Measurements from ENCODE around the gene AP1G1. TPM values are rescaled to one million over a fixed set of nuclear protein-coding genes. Genes with fewer than 3 reads are reported as not detected.

AP1G1 gene
- polyA plus RNA-seq, 1 of the 3 experiments (the other 2 are of a cell fraction), result 23.8 TPM

DNA sequence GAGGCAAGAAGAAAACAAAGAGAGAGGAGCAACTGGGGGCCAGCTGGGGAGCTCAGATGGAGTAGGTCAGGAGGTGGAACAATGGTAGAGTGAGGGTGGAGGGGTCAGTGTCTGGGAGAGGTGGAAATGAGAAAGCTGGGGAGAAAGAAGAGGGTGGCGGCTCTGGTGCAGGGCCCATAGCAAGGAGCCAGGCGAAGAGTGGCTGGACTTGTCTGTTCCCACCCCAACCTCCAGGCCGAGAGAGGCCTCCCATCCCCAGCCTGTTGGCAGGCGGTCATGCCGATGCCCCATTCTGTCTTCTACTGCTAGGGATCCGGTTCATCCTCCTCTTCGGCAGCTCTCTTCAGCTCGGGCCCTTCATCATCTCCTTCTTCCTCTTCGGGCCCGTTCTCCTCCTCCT is 31.3 kb downstream of the AP1G1 start:
- peaks cover 23 to 35% of the 10 kb centered on the region in 2 experiments for H3K36me3 ChIP-seq (replicated peaks in 1 of 2; ENCODE audit: control insufficient read depth in 1 of 2, insufficient read depth in 2 of 2, low read length in 1 of 2)
- ChIA-PET CTCF (no interaction called here), POLR2A (no interaction called here)
- H3F3A ChIP-seq (replicated peaks; ENCODE audit: insufficient read depth), result peaks cover 5% of the 10 kb centered on the region
- H3K4me1 ChIP-seq (ENCODE audit: control insufficient read depth in 1 of 2, insufficient read depth in 2 of 2, low read depth in 1 of 2, low read length in 1 of 2), result peaks cover 0 to 9% of the 10 kb centered on the region in 2 experiments; a peak in 2 of 4 replicates
- H2AFZ ChIP-seq (ENCODE audit: low read depth), result no peak overlapping the region
- H3K9me3 ChIP-seq, result no peaks in the 10 kb centered on the region
- H4K20me1 ChIP-seq (ENCODE audit: insufficient read depth), result peaks cover 60% of the 10 kb centered on the region
- H3K27me3 ChIP-seq (ENCODE audit: insufficient read depth), result no peaks in the 10 kb centered on the region
- no peak overlapping the region for H3K4me2 ChIP-seq
- no peaks in the 10 kb centered on the region for H3K9me2 ChIP-seq
- H3K27ac ChIP-seq (ENCODE audit: low read depth in 2 of 2, low read length in 1 of 2), result no peak overlapping the region
- TF ChIP-seq MXI1 (IDR thresholded peaks at IDR 0.05; ENCODE audit: low read depth, low read length) (no peak), TAF1 (IDR thresholded peaks at IDR 0.05; ENCODE audit: borderline replicate concordance, low read depth, low read length) (no peak), JUND (IDR thresholded peaks at IDR 0.05) (no peak), EZH2phosphoT487 (IDR thresholded peaks at IDR 0.05; ENCODE audit: borderline replicate concordance, low read depth) (no peak), EP300 (IDR thresholded peaks at IDR 0.05; ENCODE audit: borderline replicate concordance in 1 of 2, low read depth in 1 of 2, low read length in 1 of 2) (no peak), GABPA (IDR thresholded peaks at IDR 0.05; ENCODE audit: low read depth) (no peak), POLR2AphosphoS5 (IDR thresholded peaks at IDR 0.05; ENCODE audit: low read depth, low read length) (no peak), NRF1 (IDR thresholded peaks at IDR 0.05; ENCODE audit: low read depth, low read length) (no peak), FOSL2 (IDR thresholded peaks at IDR 0.05; ENCODE audit: borderline replicate concordance, low read depth) (no peak), TEAD4 (IDR thresholded peaks at IDR 0.05; ENCODE audit: borderline replicate concordance, insufficient read depth) (no peak), ELF1 (IDR thresholded peaks at IDR 0.05) (no peak), FOXM1 (IDR thresholded peaks at IDR 0.05; ENCODE audit: low read depth) (no peak), CHD2 (IDR thresholded peaks at IDR 0.05; ENCODE audit: low read length, partially characterized antibody) (no peak)
- TF ChIP-seq, protein P1, sequence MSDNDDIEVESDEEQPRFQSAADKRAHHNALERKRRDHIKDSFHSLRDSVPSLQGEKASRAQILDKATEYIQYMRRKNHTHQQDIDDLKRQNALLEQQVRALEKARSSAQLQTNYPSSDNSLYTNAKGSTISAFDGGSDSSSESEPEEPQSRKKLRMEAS (IDR thresholded peaks at IDR 0.05; ENCODE audit: low read depth), result no peak
- TF ChIP-seq, protein P2, sequence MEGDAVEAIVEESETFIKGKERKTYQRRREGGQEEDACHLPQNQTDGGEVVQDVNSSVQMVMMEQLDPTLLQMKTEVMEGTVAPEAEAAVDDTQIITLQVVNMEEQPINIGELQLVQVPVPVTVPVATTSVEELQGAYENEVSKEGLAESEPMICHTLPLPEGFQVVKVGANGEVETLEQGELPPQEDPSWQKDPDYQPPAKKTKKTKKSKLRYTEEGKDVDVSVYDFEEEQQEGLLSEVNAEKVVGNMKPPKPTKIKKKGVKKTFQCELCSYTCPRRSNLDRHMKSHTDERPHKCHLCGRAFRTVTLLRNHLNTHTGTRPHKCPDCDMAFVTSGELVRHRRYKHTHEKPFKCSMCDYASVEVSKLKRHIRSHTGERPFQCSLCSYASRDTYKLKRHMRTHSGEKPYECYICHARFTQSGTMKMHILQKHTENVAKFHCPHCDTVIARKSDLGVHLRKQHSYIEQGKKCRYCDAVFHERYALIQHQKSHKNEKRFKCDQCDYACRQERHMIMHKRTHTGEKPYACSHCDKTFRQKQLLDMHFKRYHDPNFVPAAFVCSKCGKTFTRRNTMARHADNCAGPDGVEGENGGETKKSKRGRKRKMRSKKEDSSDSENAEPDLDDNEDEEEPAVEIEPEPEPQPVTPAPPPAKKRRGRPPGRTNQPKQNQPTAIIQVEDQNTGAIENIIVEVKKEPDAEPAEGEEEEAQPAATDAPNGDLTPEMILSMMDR (IDR thresholded peaks at IDR 0.05), result no peak
- TF ChIP-seq, protein P3, sequence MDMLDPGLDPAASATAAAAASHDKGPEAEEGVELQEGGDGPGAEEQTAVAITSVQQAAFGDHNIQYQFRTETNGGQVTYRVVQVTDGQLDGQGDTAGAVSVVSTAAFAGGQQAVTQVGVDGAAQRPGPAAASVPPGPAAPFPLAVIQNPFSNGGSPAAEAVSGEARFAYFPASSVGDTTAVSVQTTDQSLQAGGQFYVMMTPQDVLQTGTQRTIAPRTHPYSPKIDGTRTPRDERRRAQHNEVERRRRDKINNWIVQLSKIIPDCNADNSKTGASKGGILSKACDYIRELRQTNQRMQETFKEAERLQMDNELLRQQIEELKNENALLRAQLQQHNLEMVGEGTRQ (IDR thresholded peaks at IDR 0.05; ENCODE audit: borderline replicate concordance, low read depth, low read length), result no peak
- TF ChIP-seq, protein P4, sequence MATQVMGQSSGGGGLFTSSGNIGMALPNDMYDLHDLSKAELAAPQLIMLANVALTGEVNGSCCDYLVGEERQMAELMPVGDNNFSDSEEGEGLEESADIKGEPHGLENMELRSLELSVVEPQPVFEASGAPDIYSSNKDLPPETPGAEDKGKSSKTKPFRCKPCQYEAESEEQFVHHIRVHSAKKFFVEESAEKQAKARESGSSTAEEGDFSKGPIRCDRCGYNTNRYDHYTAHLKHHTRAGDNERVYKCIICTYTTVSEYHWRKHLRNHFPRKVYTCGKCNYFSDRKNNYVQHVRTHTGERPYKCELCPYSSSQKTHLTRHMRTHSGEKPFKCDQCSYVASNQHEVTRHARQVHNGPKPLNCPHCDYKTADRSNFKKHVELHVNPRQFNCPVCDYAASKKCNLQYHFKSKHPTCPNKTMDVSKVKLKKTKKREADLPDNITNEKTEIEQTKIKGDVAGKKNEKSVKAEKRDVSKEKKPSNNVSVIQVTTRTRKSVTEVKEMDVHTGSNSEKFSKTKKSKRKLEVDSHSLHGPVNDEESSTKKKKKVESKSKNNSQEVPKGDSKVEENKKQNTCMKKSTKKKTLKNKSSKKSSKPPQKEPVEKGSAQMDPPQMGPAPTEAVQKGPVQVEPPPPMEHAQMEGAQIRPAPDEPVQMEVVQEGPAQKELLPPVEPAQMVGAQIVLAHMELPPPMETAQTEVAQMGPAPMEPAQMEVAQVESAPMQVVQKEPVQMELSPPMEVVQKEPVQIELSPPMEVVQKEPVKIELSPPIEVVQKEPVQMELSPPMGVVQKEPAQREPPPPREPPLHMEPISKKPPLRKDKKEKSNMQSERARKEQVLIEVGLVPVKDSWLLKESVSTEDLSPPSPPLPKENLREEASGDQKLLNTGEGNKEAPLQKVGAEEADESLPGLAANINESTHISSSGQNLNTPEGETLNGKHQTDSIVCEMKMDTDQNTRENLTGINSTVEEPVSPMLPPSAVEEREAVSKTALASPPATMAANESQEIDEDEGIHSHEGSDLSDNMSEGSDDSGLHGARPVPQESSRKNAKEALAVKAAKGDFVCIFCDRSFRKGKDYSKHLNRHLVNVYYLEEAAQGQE (IDR thresholded peaks at IDR 0.05; ENCODE audit: low read depth, low read length), result no peak
- TF ChIP-seq, protein P5, sequence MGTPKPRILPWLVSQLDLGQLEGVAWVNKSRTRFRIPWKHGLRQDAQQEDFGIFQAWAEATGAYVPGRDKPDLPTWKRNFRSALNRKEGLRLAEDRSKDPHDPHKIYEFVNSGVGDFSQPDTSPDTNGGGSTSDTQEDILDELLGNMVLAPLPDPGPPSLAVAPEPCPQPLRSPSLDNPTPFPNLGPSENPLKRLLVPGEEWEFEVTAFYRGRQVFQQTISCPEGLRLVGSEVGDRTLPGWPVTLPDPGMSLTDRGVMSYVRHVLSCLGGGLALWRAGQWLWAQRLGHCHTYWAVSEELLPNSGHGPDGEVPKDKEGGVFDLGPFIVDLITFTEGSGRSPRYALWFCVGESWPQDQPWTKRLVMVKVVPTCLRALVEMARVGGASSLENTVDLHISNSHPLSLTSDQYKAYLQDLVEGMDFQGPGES (IDR thresholded peaks at IDR 0.05; ENCODE audit: low read depth, low read length), result no peak
- no peak overlapping the region for H3K9ac ChIP-seq
- peaks cover 83% of the 10 kb centered on the region for H3K79me2 ChIP-seq (ENCODE audit: insufficient read depth)
- WGBS (ENCODE audit: low lambda C conversion rate), result 98% methylated on average over 10 of the region's 10 CpGs
- DNase-seq, result no peak
- H3K4me3 ChIP-seq (ENCODE audit: low read depth in 2 of 2, low read length in 1 of 2), result no peak overlapping the region

All from SK-N-SH (cell line).